ENCODE measurements around the gene DIPK1A. TPM values are rescaled to one million over a fixed set of nuclear protein-coding genes. Genes with fewer than 3 reads are reported as not detected.
A peak's percentile ranks its signal among the peaks of the same experiment; 100 is the strongest.

DIPK1A gene
- total RNA-seq, 1 experiment from 2014 or later: 3.8 TPM

DNA sequence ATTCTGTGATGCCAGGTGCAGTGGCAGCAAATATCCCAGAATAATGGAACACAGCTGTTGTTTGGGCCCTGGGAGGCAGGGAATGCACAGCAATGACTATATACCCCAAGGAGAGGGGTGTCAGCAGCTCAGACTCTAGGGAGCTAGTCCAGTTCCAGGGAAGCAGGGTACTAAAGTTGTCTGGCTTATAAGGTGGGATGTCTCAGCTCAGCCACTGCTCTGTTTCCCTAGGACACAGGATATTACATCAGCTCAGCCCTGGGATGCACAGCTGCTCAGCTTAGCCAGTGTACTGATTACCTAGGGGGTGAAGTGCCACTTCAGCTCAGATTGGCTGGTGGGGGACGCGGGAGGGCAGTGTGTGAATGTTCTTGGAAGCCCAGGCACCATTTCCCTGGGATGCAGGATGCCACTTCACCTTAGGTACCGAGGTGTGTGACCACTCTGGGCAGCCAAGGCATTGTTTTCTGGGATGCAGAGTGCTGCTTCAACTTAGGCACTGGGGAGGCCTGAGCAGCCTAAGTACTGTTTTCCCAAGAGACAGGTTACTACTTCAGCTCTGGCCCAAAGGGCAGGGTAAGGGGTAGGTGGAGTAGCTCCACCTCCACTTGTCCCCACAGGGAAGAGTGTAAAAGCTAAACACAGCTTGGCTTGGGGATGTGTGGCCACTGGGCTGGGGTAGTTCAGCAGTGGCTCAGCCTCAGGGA is 59.4 kb downstream of the DIPK1A start:
- H3K27me3 Mint-ChIP-seq (ENCODE audit: low read depth): no peaks in the 10 kb centered on the region
- H2AK5ac ChIP-seq (ENCODE audit: insufficient read length, low read length): no peak overlapping the region

More for the DNA sequence above, 59.4 kb downstream of the DIPK1A start:
- Histone ChIP-seq H4K20me1 (ENCODE audit: control insufficient read depth, insufficient read depth, insufficient read length) (no peaks in the 10 kb centered on the region), H3K27me3 (ENCODE audit: insufficient read depth, low read length) (no peaks in the 10 kb centered on the region), H3K4me2 (ENCODE audit: insufficient read depth, insufficient read length, low read length) (no peak overlapping the region), H3K56ac (ENCODE audit: insufficient read length, low read depth, low read length) (no peak overlapping the region), H3K9me3 (ENCODE audit: control insufficient read depth, low read depth, low read length) (no peaks in the 10 kb centered on the region), H3K9ac (ENCODE audit: extremely low read depth, insufficient read length, low read length) (no peak overlapping the region), H4K5ac (ENCODE audit: insufficient read length, low read depth, low read length) (no peak overlapping the region), H3K79me2 (ENCODE audit: insufficient read depth, low read length) (no peaks in the 10 kb centered on the region), H3K79me1 (ENCODE audit: insufficient read depth, low read depth, low read length, poor library complexity, severe bottlenecking) (no peaks in the 10 kb centered on the region), H3K14ac (ENCODE audit: insufficient read depth, low read length) (no peak overlapping the region), H2AFZ (ENCODE audit: low read length) (no peak overlapping the region), H3T11ph (ENCODE audit: low read length) (no peak overlapping the region), H3K23ac (ENCODE audit: insufficient read length, low read depth, low read length) (no peak overlapping the region), H2BK5ac (ENCODE audit: insufficient read length, low read length) (no peak overlapping the region), H2BK20ac (ENCODE audit: low read depth, low read length, poor library complexity, severe bottlenecking) (no peak overlapping the region), H3K4me1 (ENCODE audit: insufficient read depth, low read length) (no peaks in the 10 kb centered on the region), H2BK120ac (ENCODE audit: low read depth, low read length, poor library complexity, severe bottlenecking) (no peak overlapping the region), H4K91ac (ENCODE audit: insufficient read length, low read depth, low read length) (no peak overlapping the region), H3K27ac (ENCODE audit: insufficient read length, low read depth, low read length) (no peak overlapping the region), H3K18ac (ENCODE audit: insufficient read length, low read depth, low read length) (no peak overlapping the region), H2BK15ac (ENCODE audit: low read depth, low read length) (no peak overlapping the region), H4K8ac (replicated peaks; ENCODE audit: insufficient read length, low read depth, low read length) (no peak overlapping the region), H3K4ac (ENCODE audit: low read depth, low read length) (no peak overlapping the region), H2BK12ac (ENCODE audit: insufficient read length, low read depth, low read length) (no peak overlapping the region), H3K23me2 (ENCODE audit: insufficient read length, low read depth, low read length, poor library complexity, severe bottlenecking) (no peaks in the 10 kb centered on the region)
- no peak overlapping the region for H3K4me3 Mint-ChIP-seq
- no peak for DNase-seq
- peaks cover 8 to 9% of the 10 kb centered on the region in 2 experiments for H3K9me3 Mint-ChIP-seq
- peaks cover 0 to 4% (median 0%) of the 10 kb centered on the region in 3 experiments; a peak in 1 of 7 replicates for H3K36me3 Mint-ChIP-seq (ENCODE audit: insufficient read depth in 1 of 3, low read depth in 3 of 3)
- no CpG with 5 or more reads among the region's 3 CpGs for WGBS (ENCODE audit: extremely low coverage, insufficient read length, low lambda C conversion rate)
- TF ChIP-seq, protein P1, sequence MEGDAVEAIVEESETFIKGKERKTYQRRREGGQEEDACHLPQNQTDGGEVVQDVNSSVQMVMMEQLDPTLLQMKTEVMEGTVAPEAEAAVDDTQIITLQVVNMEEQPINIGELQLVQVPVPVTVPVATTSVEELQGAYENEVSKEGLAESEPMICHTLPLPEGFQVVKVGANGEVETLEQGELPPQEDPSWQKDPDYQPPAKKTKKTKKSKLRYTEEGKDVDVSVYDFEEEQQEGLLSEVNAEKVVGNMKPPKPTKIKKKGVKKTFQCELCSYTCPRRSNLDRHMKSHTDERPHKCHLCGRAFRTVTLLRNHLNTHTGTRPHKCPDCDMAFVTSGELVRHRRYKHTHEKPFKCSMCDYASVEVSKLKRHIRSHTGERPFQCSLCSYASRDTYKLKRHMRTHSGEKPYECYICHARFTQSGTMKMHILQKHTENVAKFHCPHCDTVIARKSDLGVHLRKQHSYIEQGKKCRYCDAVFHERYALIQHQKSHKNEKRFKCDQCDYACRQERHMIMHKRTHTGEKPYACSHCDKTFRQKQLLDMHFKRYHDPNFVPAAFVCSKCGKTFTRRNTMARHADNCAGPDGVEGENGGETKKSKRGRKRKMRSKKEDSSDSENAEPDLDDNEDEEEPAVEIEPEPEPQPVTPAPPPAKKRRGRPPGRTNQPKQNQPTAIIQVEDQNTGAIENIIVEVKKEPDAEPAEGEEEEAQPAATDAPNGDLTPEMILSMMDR (conservative IDR thresholded peaks at IDR 0.05): no peak
- no peaks in the 10 kb centered on the region for H3K4me1 Mint-ChIP-seq
- peak overlapping the region in 1 of 3 experiments; percentile 25; a peak in 1 of 7 replicates for H3K27ac Mint-ChIP-seq

Data from H9 (cell line).